ENCODE results near the gene GLI3. TPM values are rescaled to one million over a fixed set of nuclear protein-coding genes. Genes with fewer than 3 reads are reported as not detected.
A peak's percentile ranks its signal among the peaks of the same experiment; 100 is the strongest.

GLI3 gene
- total and polyA plus RNA-seq, 2 of the 4 experiments (the other 2 are of a cell fraction) = 1.3 to 3.9 TPM

- no TSS peak for BruUV-seq (replicated peaks)
- no peak overlapping the region for H4K5ac ChIP-seq (ENCODE audit: low read depth, low read length)
- peak overlapping the region; percentile 33; the same call in 1 of the 2 replicates for H3K4ac ChIP-seq (ENCODE audit: low read depth, low read length)
- H2BK5ac ChIP-seq (ENCODE audit: low read depth, low read length, poor library complexity, severe bottlenecking) = peak overlapping the region; percentile 27
- ChIA-PET CTCF (interaction anchor here (0.5 to 0.6 kb wide), 2 partner anchors 35 to 397 kb away, joined by 3 to 4 read pairs; no protein-coding TSS in a partner anchor), POLR2A (ENCODE audit: unreplicated experiment) (no interaction called here)
- H4K91ac ChIP-seq (ENCODE audit: insufficient read depth, low read depth, low read length) = no peak overlapping the region
- peak overlapping the region; percentile 62; the same call in 1 of the 2 replicates for H2BK120ac ChIP-seq (ENCODE audit: low read depth, low read length)
- no peak overlapping the region for H2AK5ac ChIP-seq (ENCODE audit: low read depth, low read length)
- peaks cover 6% of the 10 kb centered on the region; the same call in 1 of the 2 replicates for H3K9me1 ChIP-seq (ENCODE audit: insufficient read depth, low read length)
- intact Hi-C loops (cut with micrococcal nuclease) (no loop called here), dilution Hi-C loops (cut with HindIII; ENCODE audit: low sequenced_read_pairs, unreplicated experiment) (no loop called here), in situ Hi-C loops (cut with MboI; ENCODE audit: low sequenced_read_pairs) (no loop called here)
- peak overlapping the region; percentile 19; the same call in 1 of the 2 replicates for H3K4me3 ChIP-seq (ENCODE audit: insufficient read depth, low read depth, low read length)
- no peaks in the 10 kb centered on the region for H3K27me3 ChIP-seq (ENCODE audit: control insufficient read depth, insufficient read depth, low read length)
- DNase-seq (peak; percentile 33), ATAC-seq (ENCODE audit: low read depth) (peak; percentile 35)
- no peak overlapping the region for H2AK9ac ChIP-seq (replicated peaks; ENCODE audit: low read depth, low read length, poor library complexity)
- H3K18ac ChIP-seq (ENCODE audit: low read depth, low read length) = peak overlapping the region; percentile 33
- H3K14ac ChIP-seq (replicated peaks; ENCODE audit: low read depth, low read length) = peak overlapping the region; percentile 27; the same call in 1 of the 2 replicates
- no CpG with 5 or more reads among the region's 8 CpGs for WGBS, 2 experiments (ENCODE audit: extremely low coverage in 2 of 2, insufficient read length in 1 of 2)
- peak overlapping the region; percentile 11; the same call in 1 of the 2 replicates for H3K27ac ChIP-seq (ENCODE audit: insufficient read depth, low read length)
- H3K9me3 ChIP-seq (ENCODE audit: control insufficient read depth, insufficient read depth, low read length) = no peaks in the 10 kb centered on the region
- peaks cover 14% of the 10 kb centered on the region for H3K4me1 ChIP-seq (ENCODE audit: control insufficient read depth, insufficient read depth, low read length)
- H4K20me1 ChIP-seq (ENCODE audit: insufficient read depth, low read length) = peaks cover 9% of the 10 kb centered on the region
- peak overlapping the region; percentile 40; the same call in 1 of the 2 replicates for H3K23ac ChIP-seq (ENCODE audit: low read depth, low read length)
- no peak overlapping the region; the same call in 1 of the 2 replicates for H3K9ac ChIP-seq (ENCODE audit: low read depth, low read length)
- peak overlapping the region; percentile 93 for H3K4me2 ChIP-seq (ENCODE audit: low read depth, low read length)
- H3K56ac ChIP-seq (ENCODE audit: extremely low read depth, insufficient read depth, low read length) = no peak overlapping the region
- H3K79me1 ChIP-seq (ENCODE audit: low read depth in 1 of 2, low read length in 2 of 2) = peaks cover 12 to 40% of the 10 kb centered on the region in 2 experiments; a peak in 3 of 4 replicates
- peak overlapping the region; percentile 3 to 23; a peak in 3 of 4 replicates for H4K8ac ChIP-seq (ENCODE audit: low read depth in 2 of 2, low read length in 2 of 2)
- no peak overlapping the region for H2AFZ ChIP-seq (replicated peaks; ENCODE audit: low read length, poor library complexity)
- H2BK15ac ChIP-seq (ENCODE audit: low read depth, low read length) = no peak overlapping the region
- H3K36me3 ChIP-seq (ENCODE audit: control insufficient read depth, insufficient read depth, low read length) = peaks cover 6% of the 10 kb centered on the region; the same call in 1 of the 2 replicates
- TF ChIP-seq CEBPB (IDR thresholded peaks at IDR 0.05; ENCODE audit: low read depth, low read length) (peak; percentile 79), MAZ (IDR thresholded peaks at IDR 0.05; ENCODE audit: borderline replicate concordance, low read depth, low read length) (no peak)
- H2BK20ac ChIP-seq (ENCODE audit: low read depth, low read length) = no peak overlapping the region; the same call in 1 of the 2 replicates
Observed at GRCh38 chr7:42193471-42194129, 43.4 kb downstream of the GLI3 start.

Data from IMR-90 (cell line).